HT-29 (cell line): ENCODE results near the gene STK31. TPM values are rescaled to one million over a fixed set of nuclear protein-coding genes. Genes with fewer than 3 reads are reported as not detected.
"Not testable (repeated sequence)": the region's sequence is repeated elsewhere in the genome, so short reads cannot be mapped to it uniquely, and the experiment has no call there.

Experiments used
- DNase-seq: peaks from one replicate; pipeline ENCODE4 v3.0.0-alpha.2; 2015; ENCODE audit warnings: low spot score
- total RNA-seq: library from RNA; depleted of rRNA; stranded (reverse); fragments of >200 nt; shearing (Covaris generic); gene quantifications from 2 replicates; pipeline ENCODE4 v1.2.3, GENCODE V29; 2014; rRNA removed

STK31 gene, protein sequence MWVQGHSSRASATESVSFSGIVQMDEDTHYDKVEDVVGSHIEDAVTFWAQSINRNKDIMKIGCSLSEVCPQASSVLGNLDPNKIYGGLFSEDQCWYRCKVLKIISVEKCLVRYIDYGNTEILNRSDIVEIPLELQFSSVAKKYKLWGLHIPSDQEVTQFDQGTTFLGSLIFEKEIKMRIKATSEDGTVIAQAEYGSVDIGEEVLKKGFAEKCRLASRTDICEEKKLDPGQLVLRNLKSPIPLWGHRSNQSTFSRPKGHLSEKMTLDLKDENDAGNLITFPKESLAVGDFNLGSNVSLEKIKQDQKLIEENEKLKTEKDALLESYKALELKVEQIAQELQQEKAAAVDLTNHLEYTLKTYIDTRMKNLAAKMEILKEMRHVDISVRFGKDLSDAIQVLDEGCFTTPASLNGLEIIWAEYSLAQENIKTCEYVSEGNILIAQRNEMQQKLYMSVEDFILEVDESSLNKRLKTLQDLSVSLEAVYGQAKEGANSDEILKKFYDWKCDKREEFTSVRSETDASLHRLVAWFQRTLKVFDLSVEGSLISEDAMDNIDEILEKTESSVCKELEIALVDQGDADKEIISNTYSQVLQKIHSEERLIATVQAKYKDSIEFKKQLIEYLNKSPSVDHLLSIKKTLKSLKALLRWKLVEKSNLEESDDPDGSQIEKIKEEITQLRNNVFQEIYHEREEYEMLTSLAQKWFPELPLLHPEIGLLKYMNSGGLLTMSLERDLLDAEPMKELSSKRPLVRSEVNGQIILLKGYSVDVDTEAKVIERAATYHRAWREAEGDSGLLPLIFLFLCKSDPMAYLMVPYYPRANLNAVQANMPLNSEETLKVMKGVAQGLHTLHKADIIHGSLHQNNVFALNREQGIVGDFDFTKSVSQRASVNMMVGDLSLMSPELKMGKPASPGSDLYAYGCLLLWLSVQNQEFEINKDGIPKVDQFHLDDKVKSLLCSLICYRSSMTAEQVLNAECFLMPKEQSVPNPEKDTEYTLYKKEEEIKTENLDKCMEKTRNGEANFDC
- 0.20 and 0.34 TPM in 2 replicates for total RNA-seq

GRCh38 chr7:23710000-23710399 is at the start of gene STK31:
STK31 (plus strand) TSS chr7:23710219; CDS start chr7:23710286, 67 bp downstream.
- no peak for DNase-seq

GRCh38 chr7:23661385-23661784 is 48.6 kb upstream of the STK31 start:
- no peak for DNase-seq

DNA sequence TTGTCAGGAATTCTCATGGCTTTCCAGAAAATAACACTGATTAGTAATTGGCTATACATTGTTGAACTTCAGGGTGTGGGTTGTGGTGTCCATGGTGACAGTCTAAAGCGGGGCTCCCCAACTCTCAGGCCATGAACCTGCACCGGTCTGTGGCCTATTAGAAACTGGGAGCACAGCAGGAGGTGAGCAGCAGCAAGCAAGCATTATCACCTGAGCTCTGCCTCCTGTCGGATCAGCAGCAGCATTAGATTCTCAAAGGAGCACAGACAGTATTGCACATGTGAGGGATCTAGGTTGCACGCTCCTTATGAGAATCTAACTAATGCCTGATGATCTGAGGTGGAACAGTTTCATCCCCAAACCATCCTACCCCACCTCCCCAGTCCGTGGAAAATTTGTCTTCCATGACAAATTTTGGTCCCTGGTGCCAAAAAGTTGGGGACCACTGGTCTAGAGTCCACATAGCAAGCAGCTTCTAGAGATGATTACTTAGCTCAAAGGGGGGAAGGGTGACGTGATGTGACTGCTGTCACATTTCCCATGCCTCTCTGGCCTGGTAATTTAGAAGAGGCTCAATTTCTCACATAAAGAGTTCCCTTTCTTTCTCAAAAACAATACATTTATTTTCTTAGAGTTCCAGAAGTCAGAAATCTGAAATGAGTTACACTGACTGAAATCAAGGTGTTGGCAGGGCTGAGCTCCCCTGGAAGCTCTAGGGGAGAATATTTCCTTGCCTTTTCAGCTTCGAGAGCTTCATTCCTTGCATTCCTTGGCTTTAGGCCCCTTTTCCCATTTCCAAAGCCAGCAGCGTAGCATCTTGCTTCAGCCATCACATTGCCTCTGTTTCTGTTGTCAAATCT is 47.7 kb upstream of the STK31 start:
- no peak for DNase-seq

DNA sequence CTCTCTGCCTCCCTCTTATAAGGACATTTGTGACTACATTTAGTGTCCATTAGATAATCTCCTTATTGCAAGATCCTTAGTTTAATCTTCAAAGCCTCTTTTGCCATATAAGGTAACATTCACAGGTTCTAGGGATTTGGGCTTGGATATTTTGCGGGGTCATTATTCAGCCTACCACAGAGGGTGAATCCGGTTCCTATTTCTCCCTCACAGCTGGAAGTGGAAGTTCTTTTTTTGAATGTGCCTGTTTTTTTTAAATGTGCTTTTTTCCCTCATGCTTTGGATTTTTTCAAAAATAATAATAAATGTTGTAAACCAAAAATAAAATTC is 47.1 kb upstream of the STK31 start:
- no peak for DNase-seq

- DNase-seq = no peak
Observed at GRCh38 chr7:23664122-23664521, 45.9 kb upstream of the STK31 start.

DNA sequence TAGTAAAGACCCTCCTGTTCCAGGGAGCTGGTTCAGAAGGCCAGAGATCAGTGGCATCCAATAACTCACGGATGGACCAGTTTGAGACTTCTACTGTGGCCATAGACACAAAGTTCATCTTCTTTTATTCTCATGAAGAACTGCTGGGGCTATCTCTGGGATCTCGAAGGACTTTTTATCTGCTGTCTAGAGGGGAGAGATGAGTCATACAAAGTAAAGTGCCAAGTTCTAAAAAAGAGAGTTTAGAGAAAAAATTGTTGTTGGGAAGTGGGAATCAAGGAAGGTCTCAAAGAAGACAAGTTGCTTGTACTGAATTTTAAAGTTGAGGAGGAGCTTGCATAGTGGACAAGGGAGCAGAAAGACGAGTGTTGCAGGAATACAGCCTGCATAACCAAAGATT is 38.0 kb upstream of the STK31 start:
- no peak for DNase-seq

DNA sequence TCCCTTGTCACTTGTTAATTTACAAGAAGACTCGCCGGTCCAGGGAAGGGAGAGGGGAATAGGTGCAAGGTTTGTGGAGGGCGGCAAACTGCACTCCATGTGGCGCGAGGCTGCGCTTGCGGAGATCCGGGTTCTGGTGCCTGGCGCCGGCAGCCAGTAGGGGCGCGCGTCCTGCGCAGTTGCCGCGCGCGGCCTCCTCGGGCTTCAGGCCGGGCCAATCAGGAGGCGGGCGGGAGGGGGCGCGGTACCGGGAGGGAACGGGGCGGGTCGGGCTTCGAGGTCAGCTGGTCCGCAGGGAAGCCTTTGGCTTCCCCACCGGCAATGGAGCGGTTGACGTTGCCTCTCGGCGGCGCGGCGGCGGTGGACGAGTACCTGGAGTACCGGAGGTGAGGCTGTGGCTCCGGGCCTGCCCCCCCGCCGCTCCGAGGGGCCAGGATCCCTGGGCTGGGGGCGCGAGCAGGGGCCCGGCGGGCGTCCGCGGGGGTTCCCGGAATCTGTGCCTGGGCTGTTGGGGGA is 30.1 kb upstream of the STK31 start, which contains the start of gene FAM221A:
Gene FAM221A, plus strand, starts transcription at position 302 of the 516 bp plus-strand sequence. Its CDS starts 20 bp downstream, at position 322.
- peak; percentile 92 for DNase-seq

DNA sequence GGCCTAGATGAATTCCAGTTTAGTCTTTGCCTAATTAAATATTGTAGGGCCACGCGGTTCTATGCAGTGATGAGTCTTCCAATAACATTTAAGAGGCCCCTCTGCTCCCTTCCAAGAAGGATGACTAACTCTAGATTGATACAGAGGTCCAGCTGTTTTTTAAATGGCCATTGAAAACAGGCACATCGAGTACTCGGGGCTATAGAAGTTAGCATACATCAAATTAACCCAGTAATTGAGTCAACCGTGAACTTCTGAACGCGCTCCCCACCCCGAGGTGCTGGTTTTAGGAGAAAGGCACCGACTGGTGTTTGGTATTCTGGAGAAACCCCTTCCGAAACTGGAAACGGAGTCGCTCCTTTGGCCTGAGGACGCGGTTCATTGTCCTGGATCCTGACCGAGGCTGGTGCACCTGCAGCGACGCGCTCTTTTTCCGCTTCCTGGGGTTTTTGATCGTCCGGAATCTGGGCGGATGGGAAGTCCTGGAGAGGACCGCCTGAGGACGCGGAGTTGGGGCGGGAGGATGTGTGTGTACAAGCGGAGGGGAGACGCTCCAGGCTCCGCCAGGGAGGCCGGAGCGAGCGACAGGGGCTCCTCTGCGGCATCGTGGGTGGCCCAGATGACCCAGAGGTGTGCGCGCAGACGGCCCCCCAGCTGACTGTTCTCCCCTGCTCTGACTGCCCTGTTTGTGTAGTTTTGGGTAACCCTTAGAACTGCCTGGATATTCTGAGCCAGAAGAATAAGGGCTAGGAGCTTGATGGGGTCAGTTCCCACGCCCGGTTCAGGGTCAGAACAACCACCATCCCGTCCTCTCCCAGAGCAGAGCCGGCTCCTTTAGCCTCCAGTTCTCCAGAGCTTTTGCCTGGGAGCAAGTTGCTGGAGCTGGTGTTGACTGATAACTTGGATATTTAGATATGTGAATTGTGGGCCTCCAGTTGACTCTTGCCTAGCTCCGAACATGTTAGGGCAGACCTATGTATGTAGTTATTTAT is 29.3 kb upstream of the STK31 start:
- peak; percentile 95 for DNase-seq

GRCh38 chr7:23684041-23684440 is 26.0 kb upstream of the STK31 start:
- DNase-seq = not testable (repeated sequence)

- DNase-seq = peak; percentile 86
Observed at GRCh38 chr7:23685731-23686130, 24.3 kb upstream of the STK31 start.

DNA sequence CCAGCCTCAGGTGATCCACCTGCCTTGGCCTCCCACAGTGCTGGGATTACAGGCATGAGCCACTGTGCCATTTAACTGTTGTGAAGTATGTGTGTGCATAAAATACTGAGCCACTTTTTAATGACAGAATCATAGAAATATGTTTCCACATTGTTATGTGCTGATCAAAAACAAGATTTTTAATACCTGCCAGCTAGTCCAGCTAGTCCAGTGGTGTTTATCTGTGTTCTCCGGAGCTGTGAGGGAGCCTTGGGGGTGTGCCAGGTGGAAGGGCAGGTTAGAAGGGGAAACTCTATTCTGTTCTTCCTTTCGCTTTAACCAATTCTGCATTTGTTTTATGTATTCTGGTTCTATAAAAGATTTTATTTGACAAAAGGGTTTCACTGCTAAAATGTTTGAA is 23.0 kb upstream of the STK31 start:
- DNase-seq = no peak

DNA sequence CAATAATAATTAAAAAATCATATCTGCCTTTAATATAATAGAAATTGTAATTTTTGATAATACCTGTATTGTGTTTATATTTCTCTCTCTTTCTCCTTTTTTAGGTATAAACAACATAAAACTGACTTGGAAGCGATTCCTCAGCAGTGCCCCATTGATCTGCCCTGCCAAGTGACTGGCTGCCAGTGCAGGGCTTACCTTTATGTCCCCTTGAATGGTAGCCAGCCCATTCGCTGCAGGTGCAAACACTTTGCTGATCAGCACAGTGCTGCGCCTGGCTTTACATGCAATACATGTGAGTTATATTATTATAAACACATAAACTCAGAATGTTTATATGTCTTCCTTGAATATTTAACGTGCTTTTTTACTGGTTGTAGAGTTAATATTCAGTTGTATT is 20.9 kb upstream of the STK31 start:
- DNase-seq = no peak

DNA sequence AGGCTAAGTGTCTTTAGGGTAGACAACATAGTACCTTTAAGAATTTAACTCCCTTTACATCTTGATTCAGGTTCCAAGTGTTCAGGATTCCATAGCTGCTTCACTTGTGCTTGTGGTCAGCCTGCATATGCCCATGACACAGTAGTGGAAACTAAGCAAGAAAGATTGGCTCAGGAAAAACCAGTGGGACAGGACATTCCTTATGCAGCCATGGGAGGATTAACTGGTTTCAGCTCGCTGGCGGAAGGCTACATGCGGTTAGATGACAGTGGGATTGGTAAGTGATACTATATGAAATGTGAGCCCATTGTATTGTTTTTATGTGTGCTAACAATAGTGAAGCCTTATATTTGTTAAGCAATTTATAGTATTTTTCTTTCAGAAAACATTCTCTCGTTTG is 18.7 kb upstream of the STK31 start:
- no peak for DNase-seq

GRCh38 chr7:23693224-23693623 is 16.8 kb upstream of the STK31 start:
- no peak for DNase-seq

- DNase-seq = peak; percentile 81
Observed at GRCh38 chr7:23696916-23697441, 13.0 kb upstream of the STK31 start.

DNA sequence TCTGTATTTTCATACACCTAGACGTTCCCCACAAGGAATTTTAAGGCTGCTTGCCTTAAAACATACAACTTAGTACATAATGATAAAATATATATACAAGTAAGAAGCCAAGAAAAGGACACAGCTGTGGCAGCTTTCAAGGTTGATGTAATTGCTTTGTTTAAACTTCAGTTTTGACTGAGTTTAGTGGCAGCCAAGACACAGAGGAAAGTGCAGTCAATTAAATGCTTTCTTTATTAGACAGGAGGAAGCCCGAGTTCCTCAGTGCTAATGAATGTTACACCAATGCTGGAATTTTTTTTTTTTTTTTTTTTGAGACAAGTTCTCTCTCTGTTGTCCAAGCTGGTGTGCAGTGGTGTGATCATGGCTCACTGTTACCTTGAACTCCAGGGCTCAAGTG is 11.2 kb upstream of the STK31 start:
- no peak for DNase-seq

GRCh38 chr7:23700046-23700445 is 10.0 kb upstream of the STK31 start:
- DNase-seq = no peak

GRCh38 chr7:23709081-23709750 is 803 bp upstream of the STK31 start:
- peak; percentile 78 for DNase-seq
